GM19025 (cell line): ENCODE measurements around the gene CEP68.
"Not testable (repeated sequence)": the region's sequence is repeated elsewhere in the genome, so short reads cannot be mapped to it uniquely, and the experiment has no call there.

Experiments used
- ATAC-seq: cut with Tn5 transposase; IDR thresholded peaks from one replicate; pipeline ENCODE4 v1.9.1; 2021; ENCODE audit warnings: mild to moderate bottlenecking, low read depth, moderate library complexity; ENCODE audit not compliant: unreplicated experiment

The CEP68 gene, protein sequence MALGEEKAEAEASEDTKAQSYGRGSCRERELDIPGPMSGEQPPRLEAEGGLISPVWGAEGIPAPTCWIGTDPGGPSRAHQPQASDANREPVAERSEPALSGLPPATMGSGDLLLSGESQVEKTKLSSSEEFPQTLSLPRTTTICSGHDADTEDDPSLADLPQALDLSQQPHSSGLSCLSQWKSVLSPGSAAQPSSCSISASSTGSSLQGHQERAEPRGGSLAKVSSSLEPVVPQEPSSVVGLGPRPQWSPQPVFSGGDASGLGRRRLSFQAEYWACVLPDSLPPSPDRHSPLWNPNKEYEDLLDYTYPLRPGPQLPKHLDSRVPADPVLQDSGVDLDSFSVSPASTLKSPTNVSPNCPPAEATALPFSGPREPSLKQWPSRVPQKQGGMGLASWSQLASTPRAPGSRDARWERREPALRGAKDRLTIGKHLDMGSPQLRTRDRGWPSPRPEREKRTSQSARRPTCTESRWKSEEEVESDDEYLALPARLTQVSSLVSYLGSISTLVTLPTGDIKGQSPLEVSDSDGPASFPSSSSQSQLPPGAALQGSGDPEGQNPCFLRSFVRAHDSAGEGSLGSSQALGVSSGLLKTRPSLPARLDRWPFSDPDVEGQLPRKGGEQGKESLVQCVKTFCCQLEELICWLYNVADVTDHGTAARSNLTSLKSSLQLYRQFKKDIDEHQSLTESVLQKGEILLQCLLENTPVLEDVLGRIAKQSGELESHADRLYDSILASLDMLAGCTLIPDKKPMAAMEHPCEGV

DNA sequence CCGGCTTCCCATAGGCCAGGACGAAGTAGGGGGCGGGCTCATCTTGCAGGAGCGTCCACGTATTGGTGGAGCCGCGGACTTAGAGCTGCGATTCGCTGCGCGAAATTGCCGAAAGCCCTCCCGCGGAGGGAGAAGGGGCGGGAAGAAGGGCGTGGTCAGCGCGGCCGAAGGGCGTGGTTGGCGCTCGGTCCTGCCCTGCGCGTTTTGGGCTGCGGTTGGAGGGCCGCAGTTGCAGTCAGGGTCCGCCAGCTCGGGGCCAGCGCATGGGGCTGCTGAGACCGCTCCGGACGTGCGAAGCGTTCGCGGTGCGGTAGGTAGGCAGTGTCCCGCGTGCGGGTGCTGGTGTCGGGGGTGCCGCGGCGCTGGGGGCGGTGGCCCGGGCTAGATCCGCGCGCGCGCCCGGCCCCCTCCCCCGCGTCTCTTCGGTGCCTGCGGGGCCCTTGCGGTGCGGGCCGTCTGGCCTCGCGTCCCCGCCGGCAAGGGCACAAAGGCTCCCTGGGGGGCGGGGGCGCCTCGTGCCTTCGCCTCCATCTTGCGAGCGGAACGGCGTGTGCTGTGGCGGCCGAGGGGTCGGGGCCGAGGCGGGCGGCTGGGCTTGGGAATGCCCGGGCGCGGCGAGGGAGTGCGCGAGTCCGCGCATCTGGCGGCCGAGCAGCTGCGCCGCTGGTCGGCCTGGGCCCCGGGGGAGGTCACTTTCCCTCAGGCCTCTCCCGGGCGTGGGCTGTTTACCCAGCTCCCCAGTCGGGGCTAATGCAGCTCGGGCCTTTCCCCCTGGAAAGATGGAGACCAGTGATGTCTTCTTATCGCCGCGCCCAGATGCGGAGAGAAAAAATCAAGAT lies at the start of gene CEP68:
CEP68 (plus strand) TSS at position 202 of the 839 bp plus-strand sequence. CDS start 13,029 bp downstream, outside the sequence.
- ATAC-seq: peak; percentile 87

DNA sequence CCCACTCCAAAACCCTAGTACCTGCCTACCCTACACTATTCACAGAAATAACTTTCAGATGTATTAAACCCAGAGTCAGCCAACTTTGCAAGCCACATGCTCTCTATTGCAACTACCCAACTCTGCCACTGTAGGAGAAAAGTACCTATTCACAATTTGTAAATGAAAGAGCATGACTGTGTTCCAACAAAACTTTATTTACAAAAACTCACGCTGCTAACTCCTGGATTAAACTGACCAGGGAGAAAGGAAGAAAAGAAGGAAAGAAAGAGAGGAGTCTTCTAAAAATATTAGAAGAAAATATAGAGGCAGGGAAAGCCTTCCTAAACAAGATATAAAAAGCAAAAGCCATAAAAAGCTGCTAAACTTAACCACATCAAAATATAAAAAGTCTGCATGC lies 42.4 kb upstream of the CEP68 start:
- ATAC-seq: no peak

DNA sequence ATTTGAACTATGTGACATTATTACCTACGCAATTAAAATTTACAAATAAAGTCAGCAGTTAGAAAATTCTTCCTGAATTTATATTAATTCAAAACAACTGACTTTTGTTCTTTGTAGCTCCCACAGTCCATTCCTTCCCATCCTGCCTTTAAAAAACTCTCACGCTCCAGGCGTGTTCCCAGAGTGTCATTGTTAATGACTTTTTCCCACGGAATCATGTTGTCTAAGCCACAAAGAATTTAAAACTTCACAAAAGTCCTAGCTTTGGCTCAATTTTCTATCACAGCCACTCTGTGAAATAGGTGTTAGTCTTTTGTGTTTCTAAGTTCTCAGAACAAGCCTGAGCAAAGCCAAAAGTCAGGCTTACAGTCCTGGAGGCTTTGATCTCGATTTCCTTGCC lies 40.5 kb upstream of the CEP68 start:
- no peak for ATAC-seq

DNA sequence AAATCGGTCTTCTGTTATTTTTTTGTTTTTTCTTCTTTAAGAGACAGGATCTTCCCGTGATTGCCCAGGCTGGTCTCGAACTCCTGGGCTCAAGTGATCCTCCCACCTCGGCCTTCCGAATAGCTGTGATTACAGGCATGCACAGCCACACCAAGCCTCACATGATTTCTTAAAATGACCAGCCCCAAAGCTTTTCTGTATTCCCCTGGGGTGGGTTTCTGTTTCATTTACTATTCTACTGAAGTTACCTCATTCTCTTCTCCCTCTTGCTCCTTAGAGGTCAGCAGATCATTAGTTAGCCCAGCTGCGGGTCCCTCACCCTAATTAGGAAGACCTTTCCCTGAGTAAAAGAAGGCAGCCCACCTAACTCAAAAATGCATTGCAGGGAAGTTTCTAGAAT lies 39.4 kb upstream of the CEP68 start:
- ATAC-seq: no peak

DNA sequence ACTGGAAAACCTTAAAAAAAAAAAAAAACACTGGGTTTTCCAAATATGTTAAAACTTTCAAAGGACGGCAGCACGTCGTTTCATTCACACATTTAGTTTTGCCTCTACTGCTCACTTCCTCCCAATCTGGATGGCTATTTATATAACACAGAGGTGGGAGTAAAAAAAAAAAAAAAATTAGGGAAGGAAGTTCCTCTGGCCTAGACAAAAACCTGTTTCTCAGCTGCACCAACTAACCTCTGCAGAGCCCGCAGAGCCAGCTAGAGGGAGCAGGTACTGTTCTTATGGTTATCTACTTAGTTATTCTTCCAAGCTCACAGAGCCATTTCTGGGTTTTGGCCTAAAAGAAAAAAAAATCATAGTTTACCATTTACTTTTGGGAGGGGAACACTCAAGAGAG lies 38.9 kb upstream of the CEP68 start:
- no peak for ATAC-seq

DNA sequence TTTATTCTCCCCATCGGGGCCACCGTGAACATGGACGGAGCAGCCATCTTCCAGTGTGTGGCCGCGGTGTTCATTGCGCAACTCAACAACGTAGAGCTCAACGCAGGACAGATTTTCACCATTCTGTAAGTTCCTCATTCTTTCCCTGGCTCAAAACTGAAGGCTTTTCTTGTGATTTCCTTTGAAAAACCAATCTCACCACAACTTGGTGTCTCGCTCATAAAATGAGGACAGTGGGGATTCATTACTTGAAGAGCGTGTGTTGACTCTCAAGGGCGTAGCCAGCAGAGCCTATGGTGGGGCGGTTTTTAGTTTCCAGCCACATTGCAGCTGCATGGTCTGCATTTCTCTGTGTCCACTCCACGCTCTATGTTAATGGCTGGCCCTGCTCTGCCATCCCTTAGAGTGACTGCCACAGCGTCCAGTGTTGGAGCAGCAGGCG lies 38.1 kb upstream of the CEP68 start:
- ATAC-seq: no peak

DNA sequence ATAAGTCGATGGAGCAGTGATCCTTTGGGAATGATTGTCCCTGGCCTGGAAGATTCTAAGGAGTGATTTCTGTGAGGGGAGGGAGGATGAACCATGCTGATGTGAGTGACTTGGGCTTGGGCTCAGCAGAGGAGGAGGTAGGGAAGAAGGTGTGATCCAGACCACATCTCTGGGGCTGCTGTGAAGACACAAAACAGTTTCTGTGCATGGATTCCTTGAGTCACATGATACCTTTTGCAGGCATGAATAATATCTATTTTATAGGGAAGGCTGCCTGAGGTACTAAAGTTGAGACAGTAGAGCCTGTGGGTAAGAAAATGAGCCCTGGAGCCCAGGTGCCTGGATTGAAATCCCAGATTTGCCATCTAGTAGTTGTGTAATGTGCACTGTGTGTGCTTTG lies 37.2 kb upstream of the CEP68 start:
- no peak for ATAC-seq

DNA sequence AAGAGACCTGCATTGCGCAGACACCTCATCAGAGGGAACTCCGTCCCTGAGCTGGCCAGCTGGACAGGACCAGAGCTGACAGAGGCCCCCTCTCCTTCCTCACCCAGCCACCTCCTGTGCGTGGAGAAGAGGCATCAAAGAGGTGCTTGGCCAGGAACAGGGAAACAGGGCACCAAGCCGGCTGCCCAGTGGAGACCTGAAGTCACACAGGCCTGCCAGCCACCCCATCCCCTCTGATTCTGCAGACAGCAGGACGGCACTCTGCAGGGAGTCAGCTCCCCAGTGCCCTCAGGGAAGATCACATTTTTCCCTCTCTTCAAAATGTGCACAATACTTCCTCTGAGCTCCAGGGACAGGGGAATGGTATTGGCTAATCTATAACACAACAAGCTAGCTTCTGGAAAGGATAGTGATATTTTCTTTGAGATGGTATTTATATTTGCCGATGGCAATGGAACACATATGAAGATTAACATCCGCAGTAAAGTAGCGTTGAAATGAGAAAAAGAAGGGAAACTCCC lies 36.5 kb upstream of the CEP68 start:
- ATAC-seq: no peak

DNA sequence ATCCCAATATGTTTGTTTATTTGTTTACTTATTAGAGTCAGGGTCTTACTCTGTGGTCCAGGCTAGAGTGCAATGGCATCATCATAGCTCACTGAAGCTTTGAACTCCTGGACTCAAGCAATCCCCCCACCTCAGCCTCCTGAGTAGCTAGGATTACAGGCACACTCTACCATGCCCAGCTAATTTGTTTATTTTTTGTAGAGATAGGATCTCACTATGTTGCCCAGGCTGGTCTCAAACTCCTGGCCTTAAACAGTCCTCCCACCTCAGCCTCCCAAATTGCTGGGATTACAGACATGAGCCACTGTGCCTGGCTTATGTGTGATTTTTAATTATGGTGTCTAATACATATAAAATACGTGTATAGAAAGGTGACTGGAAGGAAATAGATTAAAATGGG lies 36.0 kb upstream of the CEP68 start:
- ATAC-seq: not testable (repeated sequence)

DNA sequence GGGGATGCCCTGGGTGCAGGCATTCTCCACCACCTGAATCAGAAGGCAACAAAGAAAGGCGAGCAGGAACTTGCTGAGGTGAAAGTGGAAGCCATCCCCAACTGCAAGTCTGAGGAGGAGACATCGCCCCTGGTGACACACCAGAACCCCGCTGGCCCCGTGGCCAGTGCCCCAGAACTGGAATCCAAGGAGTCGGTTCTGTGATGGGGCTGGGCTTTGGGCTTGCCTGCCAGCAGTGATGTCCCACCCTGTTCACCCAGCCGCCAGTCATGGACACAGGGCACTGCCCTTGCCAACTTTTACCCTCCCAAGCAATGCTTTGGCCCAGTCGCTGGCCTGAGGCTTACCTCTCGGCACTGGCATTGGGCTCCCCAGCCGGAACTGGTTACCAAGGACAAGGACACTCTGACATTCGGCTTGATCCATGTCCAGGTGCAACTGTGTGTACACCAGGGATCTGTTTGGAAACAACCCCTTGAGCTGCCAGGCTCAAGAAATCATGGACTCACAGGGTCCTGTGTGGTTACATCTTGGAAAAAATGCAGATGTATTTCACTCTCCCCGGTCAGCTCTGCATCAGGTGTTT lies 35.2 kb upstream of the CEP68 start:
- ATAC-seq: no peak

DNA sequence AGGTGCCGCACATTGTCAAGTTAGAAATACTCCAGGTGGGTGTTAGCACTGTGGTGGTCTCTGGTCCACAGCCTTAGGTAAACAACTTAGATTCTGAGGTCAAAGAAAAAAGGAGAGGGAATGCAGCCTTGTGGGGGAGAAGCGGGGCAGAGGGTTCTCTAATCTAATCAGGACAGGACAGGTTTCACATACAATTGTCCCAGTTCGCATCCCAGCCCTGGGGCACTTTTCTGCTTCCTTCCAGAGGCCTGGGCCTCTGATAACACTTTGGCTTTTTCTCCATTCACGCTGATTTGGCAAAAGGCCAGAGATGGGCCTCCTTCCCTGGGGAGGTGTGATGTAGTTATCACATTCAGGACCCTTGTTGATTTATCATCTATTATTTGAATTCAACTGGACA lies 34.5 kb upstream of the CEP68 start:
- ATAC-seq: no peak

DNA sequence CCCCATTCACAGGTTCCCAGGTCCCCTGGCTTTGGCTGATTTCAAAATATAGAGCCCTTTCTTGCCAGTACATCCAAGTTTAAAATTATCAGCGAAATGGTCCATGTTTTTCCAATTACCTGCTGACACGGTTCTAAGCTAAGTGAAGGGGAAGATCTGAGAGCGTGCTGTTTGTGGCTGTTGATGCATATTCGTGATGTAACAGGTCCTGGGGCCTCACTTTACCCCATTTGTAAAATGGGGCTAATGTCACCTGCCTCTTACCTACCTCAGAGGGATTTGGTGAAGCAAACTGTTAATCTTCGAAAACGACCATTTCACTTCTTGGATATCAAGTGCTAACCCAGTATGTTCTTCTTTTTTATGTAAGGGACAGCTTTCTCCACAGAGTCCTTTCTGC lies 34.0 kb upstream of the CEP68 start:
- no peak for ATAC-seq

DNA sequence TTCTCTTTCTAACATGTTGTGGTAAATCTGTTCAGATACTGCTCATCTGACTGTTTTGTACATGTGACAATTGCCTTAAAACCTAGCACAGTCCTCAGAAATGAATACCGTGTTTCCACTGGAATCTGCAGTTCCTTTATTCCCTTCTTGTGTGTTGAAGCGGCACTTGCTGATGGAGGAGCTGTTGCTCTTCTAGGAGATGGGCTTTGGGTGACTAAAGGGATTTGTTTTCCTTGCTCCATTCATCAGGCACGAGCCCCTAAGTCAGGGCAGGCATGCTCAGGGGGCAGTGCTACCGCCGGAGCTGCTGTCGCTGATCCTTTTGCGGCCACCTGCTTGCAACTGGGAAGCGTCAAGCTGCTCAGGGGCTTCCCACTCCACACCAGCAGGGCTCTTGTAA lies 32.5 kb upstream of the CEP68 start:
- ATAC-seq: no peak

DNA sequence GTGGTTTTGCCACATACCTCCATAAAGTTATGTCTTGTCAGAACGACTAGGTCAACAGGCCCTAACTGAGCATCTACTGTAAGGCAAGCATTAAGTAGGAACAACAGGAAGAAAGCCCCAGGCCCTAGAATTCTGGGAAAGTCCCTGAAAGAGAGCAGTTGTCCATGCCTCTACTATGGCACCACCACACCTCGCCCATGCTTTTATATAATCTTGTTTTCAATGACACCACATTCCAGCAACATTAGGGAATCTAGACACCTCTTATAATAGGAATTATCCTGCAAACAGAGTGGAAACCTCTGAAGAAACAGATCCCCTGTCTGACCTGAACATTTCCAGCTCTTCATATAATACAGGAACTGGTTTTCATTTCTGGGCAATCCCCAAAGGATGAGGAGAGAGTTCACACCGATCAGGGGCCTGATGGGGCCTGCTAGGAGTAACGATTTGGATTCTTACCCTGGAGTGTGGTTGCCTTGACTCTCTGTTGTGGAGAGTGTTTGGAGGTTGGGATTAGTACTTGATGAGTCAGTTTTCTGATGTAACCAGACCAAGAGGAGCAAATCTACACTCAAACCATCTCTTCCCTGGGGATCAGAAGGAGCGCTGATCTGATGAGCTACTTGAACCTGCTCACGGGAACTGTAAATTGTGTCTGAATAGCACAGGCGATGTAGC lies 31.9 kb upstream of the CEP68 start:
- no peak for ATAC-seq

DNA sequence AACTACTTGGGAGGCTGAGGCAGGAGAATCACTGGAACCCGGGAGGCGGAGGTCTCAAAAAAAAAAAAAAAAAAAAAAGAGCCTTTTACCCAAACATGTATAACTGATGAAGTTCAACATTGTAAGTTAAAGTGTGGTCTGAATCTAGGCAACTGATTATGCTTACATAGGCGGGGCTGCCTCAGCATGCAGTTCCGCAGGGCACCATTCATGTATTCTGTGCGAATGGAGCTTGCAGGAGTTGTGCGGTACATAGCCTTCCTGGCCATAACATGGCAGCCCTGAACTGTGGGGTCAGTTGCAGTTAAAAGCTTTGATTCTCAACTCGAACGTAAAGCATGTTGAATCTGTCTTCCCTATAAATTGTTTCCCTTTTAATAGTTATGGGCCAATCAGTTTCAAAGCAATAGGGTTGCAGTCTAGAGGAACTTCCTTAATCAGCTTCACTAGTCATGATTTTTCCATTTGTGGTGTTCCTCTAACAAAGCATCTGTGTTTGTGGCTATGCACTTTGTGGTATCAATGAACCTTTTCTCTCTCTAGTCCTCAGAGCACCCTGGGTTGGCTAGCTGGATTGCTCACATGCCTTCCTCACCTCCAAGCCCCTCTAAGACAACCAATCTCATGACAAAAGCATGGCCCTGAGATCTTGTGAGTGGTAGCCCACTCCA lies 30.6 kb upstream of the CEP68 start:
- no peak for ATAC-seq

DNA sequence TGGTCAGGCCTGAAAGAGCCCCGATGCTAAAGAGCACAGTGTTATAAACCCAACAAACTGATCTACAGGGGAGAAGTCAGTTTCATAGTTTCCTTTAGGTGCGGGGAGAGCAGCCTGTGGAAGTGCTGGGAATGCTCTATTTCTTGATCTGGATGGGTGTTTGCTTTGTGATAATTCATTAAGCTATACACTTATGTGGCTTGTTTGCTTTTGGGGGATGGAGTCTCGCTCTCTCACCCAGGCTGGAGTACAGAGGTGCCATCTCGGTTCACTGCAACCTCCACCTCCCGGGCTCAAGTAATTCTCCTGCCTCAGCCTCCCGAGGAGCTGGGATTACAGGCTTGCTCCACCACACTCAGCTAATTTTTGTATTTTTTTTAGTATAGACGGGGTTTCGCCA lies 30.1 kb upstream of the CEP68 start:
- no peak for ATAC-seq

DNA sequence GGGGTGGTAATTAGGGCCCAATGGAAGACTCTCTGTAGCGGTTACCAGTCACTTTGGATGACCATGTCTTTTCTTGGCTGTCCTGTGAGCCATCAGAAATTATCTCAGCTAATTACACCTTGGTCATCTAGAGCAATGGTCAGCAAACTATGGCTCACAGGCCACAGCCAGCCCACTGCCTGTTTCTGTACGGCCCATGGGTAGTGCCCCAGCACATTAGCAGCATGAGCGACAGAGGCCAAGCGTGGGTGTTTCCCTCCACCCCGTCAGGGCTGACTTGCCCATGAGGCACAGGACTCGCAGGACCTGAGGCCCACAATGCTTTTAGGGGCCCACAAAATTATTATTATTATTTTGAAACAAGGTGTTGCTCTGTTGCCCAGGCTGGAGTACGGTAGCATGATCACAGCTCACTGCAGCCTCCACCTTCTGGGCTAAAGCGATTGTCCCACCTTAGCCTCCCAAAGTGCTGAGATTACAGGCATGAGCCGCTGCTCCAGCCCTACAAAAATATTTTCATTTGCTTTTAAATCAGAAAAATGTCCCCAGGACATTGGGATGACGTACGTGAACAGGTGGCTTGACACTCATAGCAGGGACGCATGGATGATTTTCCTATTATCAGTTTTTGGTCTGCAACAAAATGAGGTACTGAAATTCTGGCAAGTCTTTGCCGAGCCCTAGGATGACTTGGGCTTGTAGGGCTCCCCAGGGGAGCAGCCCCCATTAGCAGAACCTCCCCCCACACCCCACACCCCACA lies 29.3 kb upstream of the CEP68 start:
- ATAC-seq: no peak

DNA sequence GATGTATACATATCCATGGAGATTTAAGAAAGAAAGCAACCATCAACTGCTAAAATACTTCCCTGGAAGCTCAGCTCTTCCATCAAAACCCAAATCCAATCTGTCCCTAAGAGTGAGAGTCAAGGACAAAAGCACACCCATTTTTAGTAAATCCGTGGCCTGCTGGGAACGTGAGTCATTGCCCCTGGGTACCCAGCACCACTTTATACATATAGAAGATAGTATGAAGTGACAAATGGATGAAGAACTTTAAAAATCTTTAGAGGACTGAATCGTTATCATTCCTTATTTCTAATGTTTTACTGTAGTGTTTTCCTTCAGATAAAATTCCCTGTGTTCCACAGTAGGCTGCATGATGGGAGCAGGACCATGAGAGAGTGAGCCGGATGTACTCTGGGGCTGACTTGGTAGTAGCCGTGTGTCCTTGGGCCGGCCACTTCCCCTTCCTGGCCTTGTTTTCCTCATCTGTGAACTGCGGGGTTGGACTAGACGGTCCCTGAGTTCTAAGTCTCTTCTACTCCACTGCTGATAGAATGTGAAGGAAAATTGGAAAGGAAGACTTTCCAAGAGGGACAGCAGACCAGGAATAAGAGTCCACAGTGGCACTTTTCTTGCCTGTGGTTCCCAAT lies 28.5 kb upstream of the CEP68 start:
- ATAC-seq: no peak
